ENCODE data around the gene STOML1. TPM values are rescaled to one million over a fixed set of nuclear protein-coding genes. Genes with fewer than 3 reads are reported as not detected.

STOML1 gene
- total RNA-seq, 1 experiment from 2014 or later, result 5.4 TPM

GRCh38 chr15:73986055-73986775 is 5.9 kb downstream of the STOML1 start (continued):
- no peak for TF ChIP-seq HMGA2 (CRISPR knock-in tag; IDR thresholded peaks at IDR 0.05)
- no peak for TF ChIP-seq JAZF1 (CRISPR knock-in tag; IDR thresholded peaks at IDR 0.05)
- TF ChIP-seq ETV6 (CRISPR knock-in tag; IDR thresholded peaks at IDR 0.05), result no peak

- H3K27me3 Mint-ChIP-seq (ENCODE audit: low read depth), result peaks cover 5% of the 10 kb centered on the region
- H3K9me3 Mint-ChIP-seq, result no peaks in the 10 kb centered on the region
- ChIA-PET POLR2A (interaction anchor here (0.9 kb wide), 1 partner anchor 58 kb away, joined by 3 read pairs; no protein-coding TSS in a partner anchor), CTCF (interaction anchor here (0.7 to 8.2 kb wide), 5 partner anchors 9 to 197 kb away, joined by 3 to 69 read pairs (median 3); partner anchors contain the start of gene PML)
- H3K36me3 Mint-ChIP-seq, result no peaks in the 10 kb centered on the region
- H3K27ac Mint-ChIP-seq, result no peak overlapping the region
- ATAC-seq (no peak), DNase-seq (ENCODE audit: low spot score) (no peak)
- H3K4me3 Mint-ChIP-seq, result no peak overlapping the region
- no peak for TF ChIP-seq ZNF423 (CRISPR knock-in tag; IDR thresholded peaks at IDR 0.05)
- TF ChIP-seq IRF2 (CRISPR knock-in tag; IDR thresholded peaks at IDR 0.05; ENCODE audit: borderline replicate concordance, low read depth), result no peak
- TF ChIP-seq ATF1 (CRISPR knock-in tag; IDR thresholded peaks at IDR 0.05), result no peak
- TF ChIP-seq NR1H2 (CRISPR knock-in tag; IDR thresholded peaks at IDR 0.05), result no peak
- TF ChIP-seq ELF4 (CRISPR knock-in tag; IDR thresholded peaks at IDR 0.05; ENCODE audit: low read depth), result no peak
- no peak for TF ChIP-seq FOXK1 (CRISPR knock-in tag; IDR thresholded peaks at IDR 0.05)
- no peak for TF ChIP-seq SP1 (CRISPR knock-in tag; conservative IDR thresholded peaks at IDR 0.05)
- TF ChIP-seq, protein P1, sequence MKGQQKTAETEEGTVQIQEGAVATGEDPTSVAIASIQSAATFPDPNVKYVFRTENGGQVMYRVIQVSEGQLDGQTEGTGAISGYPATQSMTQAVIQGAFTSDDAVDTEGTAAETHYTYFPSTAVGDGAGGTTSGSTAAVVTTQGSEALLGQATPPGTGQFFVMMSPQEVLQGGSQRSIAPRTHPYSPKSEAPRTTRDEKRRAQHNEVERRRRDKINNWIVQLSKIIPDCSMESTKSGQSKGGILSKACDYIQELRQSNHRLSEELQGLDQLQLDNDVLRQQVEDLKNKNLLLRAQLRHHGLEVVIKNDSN (CRISPR knock-in tag; IDR thresholded peaks at IDR 0.05), result no peak
- no peak for TF ChIP-seq CREM (CRISPR knock-in tag; IDR thresholded peaks at IDR 0.05)
- TF ChIP-seq ETV6 (CRISPR knock-in tag; IDR thresholded peaks at IDR 0.05), result no peak
- TF ChIP-seq, protein P2, sequence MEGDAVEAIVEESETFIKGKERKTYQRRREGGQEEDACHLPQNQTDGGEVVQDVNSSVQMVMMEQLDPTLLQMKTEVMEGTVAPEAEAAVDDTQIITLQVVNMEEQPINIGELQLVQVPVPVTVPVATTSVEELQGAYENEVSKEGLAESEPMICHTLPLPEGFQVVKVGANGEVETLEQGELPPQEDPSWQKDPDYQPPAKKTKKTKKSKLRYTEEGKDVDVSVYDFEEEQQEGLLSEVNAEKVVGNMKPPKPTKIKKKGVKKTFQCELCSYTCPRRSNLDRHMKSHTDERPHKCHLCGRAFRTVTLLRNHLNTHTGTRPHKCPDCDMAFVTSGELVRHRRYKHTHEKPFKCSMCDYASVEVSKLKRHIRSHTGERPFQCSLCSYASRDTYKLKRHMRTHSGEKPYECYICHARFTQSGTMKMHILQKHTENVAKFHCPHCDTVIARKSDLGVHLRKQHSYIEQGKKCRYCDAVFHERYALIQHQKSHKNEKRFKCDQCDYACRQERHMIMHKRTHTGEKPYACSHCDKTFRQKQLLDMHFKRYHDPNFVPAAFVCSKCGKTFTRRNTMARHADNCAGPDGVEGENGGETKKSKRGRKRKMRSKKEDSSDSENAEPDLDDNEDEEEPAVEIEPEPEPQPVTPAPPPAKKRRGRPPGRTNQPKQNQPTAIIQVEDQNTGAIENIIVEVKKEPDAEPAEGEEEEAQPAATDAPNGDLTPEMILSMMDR (IDR thresholded peaks at IDR 0.05), result no peak
- no peaks in the 10 kb centered on the region for H3K4me1 Mint-ChIP-seq
Measured at GRCh38 chr15:73985101-73985873, 6.8 kb downstream of the STOML1 start.

DNA sequence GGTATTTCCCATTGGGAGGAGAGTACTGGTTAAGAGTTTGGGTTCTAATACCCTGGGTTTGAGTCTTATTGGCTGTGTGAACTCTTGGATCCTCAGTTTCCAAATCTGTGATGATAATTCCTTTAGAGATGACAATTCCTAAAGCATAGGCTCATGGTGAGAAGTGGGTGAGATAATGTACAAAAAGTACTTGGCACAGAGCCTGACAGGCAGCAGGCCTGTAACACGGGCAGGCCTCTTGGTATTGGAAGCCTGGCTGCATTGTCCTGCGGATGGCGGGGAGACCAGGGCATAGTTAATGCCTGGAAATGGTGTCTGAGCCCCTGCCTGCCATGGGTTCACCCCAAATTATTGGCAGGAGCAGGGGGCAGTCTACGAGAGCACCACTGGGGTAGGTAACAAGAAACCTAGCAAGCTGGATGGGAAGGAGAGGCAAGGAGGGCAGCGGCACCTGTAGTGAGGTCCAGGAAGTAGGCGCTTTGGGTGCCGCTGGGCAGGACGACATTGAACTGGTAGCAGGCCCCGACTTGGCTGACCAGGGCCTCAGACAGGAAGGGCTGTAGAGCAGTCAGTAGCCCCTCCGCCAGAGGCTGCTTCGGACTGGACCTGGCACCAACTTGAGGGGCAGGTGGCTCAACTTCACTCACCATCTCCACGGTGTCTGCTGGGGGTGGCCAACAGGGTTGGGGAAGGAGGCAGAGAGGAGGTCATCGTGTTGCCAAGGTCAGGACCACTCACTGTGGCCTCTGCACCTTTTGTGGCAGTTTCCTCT is 7.7 kb downstream of the STOML1 start:
- no peak for DNase-seq (ENCODE audit: low spot score)
- CTCF ChIA-PET, result interaction anchor here (0.8 to 8.2 kb wide), 2 partner anchors 11 to 20 kb away, joined by 3 to 69 read pairs; no protein-coding TSS in a partner anchor
- no peak for TF ChIP-seq ATF6 (CRISPR knock-in tag; IDR thresholded peaks at IDR 0.05)
- TF ChIP-seq ZBTB43 (CRISPR knock-in tag; IDR thresholded peaks at IDR 0.05), result no peak
- no peak for TF ChIP-seq NR3C1 (CRISPR knock-in tag; conservative IDR thresholded peaks at IDR 0.05; ENCODE audit: low read depth)
- TF ChIP-seq, protein P3, sequence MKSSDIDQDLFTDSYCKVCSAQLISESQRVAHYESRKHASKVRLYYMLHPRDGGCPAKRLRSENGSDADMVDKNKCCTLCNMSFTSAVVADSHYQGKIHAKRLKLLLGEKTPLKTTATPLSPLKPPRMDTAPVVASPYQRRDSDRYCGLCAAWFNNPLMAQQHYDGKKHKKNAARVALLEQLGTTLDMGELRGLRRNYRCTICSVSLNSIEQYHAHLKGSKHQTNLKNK (CRISPR knock-in tag; IDR thresholded peaks at IDR 0.05), result no peak
- TF ChIP-seq ARID4B (CRISPR knock-in tag; IDR thresholded peaks at IDR 0.05; ENCODE audit: borderline replicate concordance), result no peak
- no peak for TF ChIP-seq TCF7 (CRISPR knock-in tag; IDR thresholded peaks at IDR 0.05; ENCODE audit: low read depth)
- TF ChIP-seq KAT7 (CRISPR knock-in tag; IDR thresholded peaks at IDR 0.05; ENCODE audit: borderline replicate concordance), result no peak

More for the DNA sequence above, 7.7 kb downstream of the STOML1 start:
- Mint-ChIP-seq H3K4me1 (no peaks in the 10 kb centered on the region), H3K4me3 (no peak overlapping the region), H3K36me3 (no peaks in the 10 kb centered on the region), H3K27me3 (ENCODE audit: low read depth) (peaks cover 5% of the 10 kb centered on the region), H3K27ac (no peak overlapping the region), H3K9me3 (no peaks in the 10 kb centered on the region)
- POLR2A ChIA-PET, result no interaction called here
- ATAC-seq, result no peak

Data from WTC11 (cell line).